Subcutaneous adipose tissue (tissue), 4 donors: Measurements from ENCODE around the gene MYZAP. TPM values are rescaled to one million over a fixed set of nuclear protein-coding genes. Genes with fewer than 3 reads are reported as not detected.

Source experiments
- CTCF ChIP-seq: fragments of 450-650 bp; IDR thresholded peaks from one replicate; pipeline ENCODE4 v1.5.1; 2016; ENCODE audit warnings: low read depth, mild to moderate bottlenecking, control low read depth, antibody characterized with exemption, moderate library complexity
- total RNA-seq, 4 donors: library from RNA; depleted of rRNA; stranded (reverse); fragments of >200 nt; gene quantifications; one replicate each; pipeline ENCODE4 v1.1.0, GENCODE V29; 2016

The MYZAP gene
- total RNA-seq, 4 donors from 2014 or later = 22.5 to 31.8 (median 28.3) TPM

- no peak for TF ChIP-seq CTCF
Measured at GRCh38 chr15:57730876-57731275, 139.2 kb downstream of the MYZAP start.

GRCh38 chr15:57731530-57732103, 139.9 kb downstream of the MYZAP start:
- TF ChIP-seq CTCF = no peak

GRCh38 chr15:57732526-57733331, 141.0 kb downstream of the MYZAP start:
- no peak for TF ChIP-seq CTCF

- no peak for TF ChIP-seq CTCF
Measured at GRCh38 chr15:57734860-57735259, 143.2 kb downstream of the MYZAP start.

Other genes with a start within 250 kb of the MYZAP start
- 1 to 10 TPM; 1.6 to 3.3 (median 2.6) TPM for gene CGNL1, start 215.4 kb upstream of the MYZAP start, total RNA-seq
- 100 to 1,000 TPM in 3 of 4 donors, 10 to 100 TPM in 1; 35.6 to 369 (median 145) TPM for gene POLR2M, start 114.8 kb downstream of the MYZAP start, total RNA-seq